SK-N-SH (cell line): ENCODE results near the gene CACNG4. TPM values are rescaled to one million over a fixed set of nuclear protein-coding genes. Genes with fewer than 3 reads are reported as not detected.

Experiments
- CTCF ChIA-PET: fragments of 300-600, 350-600 bp; formaldehyde crosslinking; extraction: SDS; loops from one replicate; lab custom pipeline; 2021; lab: Yijun Ruan, JAX
- POLR2A ChIA-PET: fragments of 350-600 bp; sonication (Branson Sonifier 250); formaldehyde crosslinking; extraction: SDS; loops from one replicate; lab custom pipeline; 2020; ENCODE audit warnings: antibody characterized with exemption, inconsistent platforms; lab: Yijun Ruan, JAX
- DNase-seq: peaks from one replicate; pipeline ENCODE4 v3.0.0; 2012
- H2AFZ ChIP-seq: fragments of 200-600 bp; sonication (generic); 2 replicates; pipeline ENCODE4 v1.8.1; 2016; ENCODE audit warnings: antibody characterized with exemption, mild to moderate bottlenecking, low read depth
- H3F3A ChIP-seq: fragments of 200-600 bp; sonication (generic); replicated peaks from 2 replicates; pipeline ENCODE3; 2016; ENCODE audit warnings: antibody characterized with exemption, mild to moderate bottlenecking; ENCODE audit not compliant: insufficient read depth
- H3K27ac ChIP-seq, 2 experiments: fragments of 200-500 bp in 1 of 2; fragments of 200-600 bp in 1 of 2; sonication (Bioruptor generic) in 1 of 2; sonication (generic), shearing (Covaris generic) in 1 of 2; 2 replicates each; pipeline versions ENCODE4 v1.5.1 to v1.6.1; 2014 to 2016; ENCODE audit warnings: low read depth in 2 of 2, inconsistent platforms in 1 of 2, low read length in 1 of 2, mild to moderate bottlenecking in 1 of 2, mixed read lengths in 1 of 2
- H3K27me3 ChIP-seq: fragments of 200-600 bp; sonication (generic), shearing (Covaris generic); 2 replicates; pipeline ENCODE4 v1.6.1; 2016; ENCODE audit warnings: mixed run types; ENCODE audit not compliant: insufficient read depth
- H3K36me3 ChIP-seq, 2 experiments: fragments of 200-500 bp in 1 of 2; fragments of 200-600 bp in 1 of 2; sonication (Bioruptor generic) in 1 of 2; sonication (generic) in 1 of 2; replicated peaks in 1 of 2; 2 replicates each; pipeline versions ENCODE3 to v1.5.1; 2014 to 2016; ENCODE audit warnings: low read length in 1 of 2, mild to moderate bottlenecking in 1 of 2; ENCODE audit not compliant: insufficient read depth in 2 of 2, control insufficient read depth in 1 of 2
- H3K4me1 ChIP-seq, 2 experiments: fragments of 200-500 bp in 1 of 2; fragments of 200-600 bp in 1 of 2; sonication (Bioruptor generic) in 1 of 2; sonication (generic), shearing (Covaris generic) in 1 of 2; 2 replicates each; pipeline versions ENCODE4 v1.5.1 to v1.6.1; 2014 to 2016; ENCODE audit warnings: low read depth in 1 of 2, low read length in 1 of 2, mixed run types in 1 of 2; ENCODE audit not compliant: insufficient read depth in 2 of 2, control insufficient read depth in 1 of 2
- H3K4me2 ChIP-seq: fragments of 200-600 bp; sonication (generic), shearing (Covaris generic); 2 replicates; pipeline ENCODE4 v1.6.1; 2017; ENCODE audit warnings: mixed run types
- H3K4me3 ChIP-seq, 2 experiments: fragments of 200-500 bp in 1 of 2; fragments of 200-600 bp in 1 of 2; sonication (Bioruptor generic) in 1 of 2; sonication (generic), shearing (Covaris generic) in 1 of 2; 2 replicates each; pipeline versions ENCODE4 v1.5.1 to v1.8.1; 2014 to 2016; ENCODE audit warnings: low read depth in 2 of 2, inconsistent platforms in 1 of 2, low read length in 1 of 2, mild to moderate bottlenecking in 1 of 2, mixed read lengths in 1 of 2, moderate library complexity in 1 of 2
- H3K79me2 ChIP-seq: fragments of 200-600 bp; sonication (generic); 2 replicates; pipeline ENCODE4 v1.8.1; 2017; ENCODE audit warnings: mild to moderate bottlenecking; ENCODE audit not compliant: insufficient read depth
- H3K9ac ChIP-seq: fragments of 200-600 bp; sonication (generic); 2 replicates; pipeline ENCODE4 v1.6.1; 2017; ENCODE audit warnings: mixed run types
- H3K9me2 ChIP-seq: fragments of 200-600 bp; sonication (generic); 2 replicates; pipeline ENCODE4 v1.6.1; 2017; ENCODE audit warnings: mixed run types
- H3K9me3 ChIP-seq: fragments of 200-600 bp; sonication (generic); 2 replicates; pipeline ENCODE4 v1.6.1; 2017; ENCODE audit warnings: mixed run types, mild to moderate bottlenecking, moderate library complexity
- H4K20me1 ChIP-seq: fragments of 200-600 bp; sonication (generic); 2 replicates; pipeline ENCODE4 v1.6.1; 2017; ENCODE audit warnings: mild to moderate bottlenecking, mixed run types; ENCODE audit not compliant: insufficient read depth
- CTCF ChIP-seq: fragments of 200-600 bp; sonication (generic); IDR thresholded peaks from 2 replicates; pipeline ENCODE4 v1.6.1; 2017; ENCODE audit warnings: antibody characterized with exemption, mild to moderate bottlenecking, moderate library complexity
- ELF1 ChIP-seq: IDR thresholded peaks from 2 replicates; pipeline ENCODE4 v1.4.0; 2012
- FOXJ3 ChIP-seq: sonication (generic); formaldehyde crosslinking; IDR thresholded peaks from 2 replicates; pipeline ENCODE4 v1.5.1; 2020; ENCODE audit warnings: mild to moderate bottlenecking, missing genetic modification reagents
- FOXM1 ChIP-seq: IDR thresholded peaks from 2 replicates; pipeline ENCODE4 v1.4.0; 2012; ENCODE audit warnings: low read depth, mild to moderate bottlenecking
- JUND ChIP-seq: IDR thresholded peaks from 2 replicates; pipeline ENCODE4 v1.4.0; 2012
- MEF2A ChIP-seq: IDR thresholded peaks from 2 replicates; pipeline ENCODE4 v1.4.0; 2012; ENCODE audit warnings: low read depth, borderline replicate concordance
- NRF1 ChIP-seq: IDR thresholded peaks from 2 replicates; pipeline ENCODE4 v1.6.1; 2012; ENCODE audit warnings: low read depth, mild to moderate bottlenecking, low read length
- PBX3 ChIP-seq: IDR thresholded peaks from 2 replicates; pipeline ENCODE4; 2012
- POLR2AphosphoS5 ChIP-seq: IDR thresholded peaks from 2 replicates; pipeline ENCODE4 v1.6.1; 2012; ENCODE audit warnings: low read depth, low read length
- RAD21 ChIP-seq: IDR thresholded peaks from 2 replicates; pipeline ENCODE4 v1.6.1; 2012; ENCODE audit warnings: mild to moderate bottlenecking, low read length
- RCOR1 ChIP-seq: fragments of 150-350 bp; IDR thresholded peaks from 2 replicates; pipeline ENCODE4 v1.6.1; 2017; ENCODE audit warnings: antibody characterized with exemption, low read length
- REST ChIP-seq: IDR thresholded peaks from 2 replicates; pipeline ENCODE4 v1.6.1; 2012; ENCODE audit warnings: mild to moderate bottlenecking, low read depth, low read length, moderate library complexity
- RXRA ChIP-seq: IDR thresholded peaks from 2 replicates; pipeline ENCODE4 v1.4.0; 2012; ENCODE audit warnings: low read depth, mild to moderate bottlenecking, borderline replicate concordance
- SIN3A ChIP-seq: IDR thresholded peaks from 2 replicates; pipeline ENCODE4 v1.6.1; 2012; ENCODE audit warnings: low read depth, mild to moderate bottlenecking, low read length, moderate library complexity, borderline replicate concordance
- SMC3 ChIP-seq: IDR thresholded peaks from 2 replicates; pipeline ENCODE4 v1.6.1; 2012; ENCODE audit warnings: low read depth, low read length, improper control_type of control experiment
- TAF1 ChIP-seq: IDR thresholded peaks from 2 replicates; pipeline ENCODE4 v1.6.1; 2012; ENCODE audit warnings: low read depth, mild to moderate bottlenecking, low read length, moderate library complexity, borderline replicate concordance
- TCF12 ChIP-seq: IDR thresholded peaks from 2 replicates; pipeline ENCODE4 v1.4.0; 2012
- TEAD4 ChIP-seq: IDR thresholded peaks from 2 replicates; pipeline ENCODE4 v1.4.0; 2012; ENCODE audit warnings: mild to moderate bottlenecking, borderline replicate concordance; ENCODE audit not compliant: insufficient read depth
- YY1 ChIP-seq: IDR thresholded peaks from 2 replicates; pipeline ENCODE4 v1.4.0; 2012; ENCODE audit warnings: low read depth, mild to moderate bottlenecking
- ZBTB33 ChIP-seq: IDR thresholded peaks from 2 replicates; pipeline ENCODE4 v1.4.0; 2012; ENCODE audit warnings: low read depth, borderline replicate concordance
- WGBS: methylation state at CpG from one replicate; pipeline ENCODE4 v1.1.6; 2017; ENCODE audit warnings: low lambda C conversion rate; 5-methylcytosine and 5-hydroxymethylcytosine counted together
- polyA plus RNA-seq, 3 experiments: library from polyadenylated mRNA; depleted of rRNA; stranded (reverse); fragments of >200 nt; gene quantifications; 2 replicates each; pipeline ENCODE4 v1.2.3, GENCODE V29; 2012

The CACNG4 gene
- polyA plus RNA-seq, 1 of the 3 experiments (the other 2 are of a cell fraction), result 13.2 TPM

- Histone ChIP-seq H3K36me3 (no peaks in the 10 kb centered on the region), H3K4me1 (peaks cover 11 to 46% of the 10 kb centered on the region in 2 experiments), H3K4me2 (no peak overlapping the region), H4K20me1 (no peaks in the 10 kb centered on the region), H3F3A (peaks cover 16% of the 10 kb centered on the region), H2AFZ (no peak overlapping the region), H3K9ac (no peak overlapping the region), H3K9me3 (no peaks in the 10 kb centered on the region), H3K9me2 (no peaks in the 10 kb centered on the region), H3K4me3 (no peak overlapping the region), H3K79me2 (no peaks in the 10 kb centered on the region), H3K27ac (no peak overlapping the region), H3K27me3 (no peaks in the 10 kb centered on the region)
- 92% methylated on average over 2 of the region's 6 CpGs for WGBS
- POLR2A ChIA-PET, result no interaction called here
- TF ChIP-seq RAD21 (no peak), SMC3 (no peak), CTCF (no peak), SIN3A (no peak), NRF1 (no peak), JUND (no peak), POLR2AphosphoS5 (no peak), TCF12 (no peak), FOXJ3 (CRISPR knock-in tag) (no peak), MEF2A (no peak), TAF1 (no peak), REST (no peak), PBX3 (no peak), YY1 (no peak), TEAD4 (no peak), RCOR1 (no peak), ELF1 (no peak), FOXM1 (no peak), RXRA (no peak), ZBTB33 (no peak)
- no peak for DNase-seq
- CTCF ChIA-PET, result interaction anchor here (0.7 to 2.1 kb wide), 4 partner anchors 14 to 219 kb away, joined by 3 to 7 read pairs (median 3); no protein-coding TSS in a partner anchor
Measured at GRCh38 chr17:66947311-66947710, 17.2 kb upstream of the CACNG4 start.
